Ovary (tissue), 9 donors: ENCODE measurements around the gene FKBP1B. TPM values are rescaled to one million over a fixed set of nuclear protein-coding genes. Genes with fewer than 3 reads are reported as not detected.

Experiments
- DNase-seq, 5 donors: peaks; one replicate each; pipeline ENCODE4 v3.0.0-alpha.2; 2019 to 2020
- H3K27ac ChIP-seq, 2 donors: fragments of 200-600 bp; one replicate each; pipeline versions ENCODE4 v1.5.1 to v1.8.0; 2019 to 2022
- H3K27me3 ChIP-seq: fragments of 200-600 bp; one replicate; pipeline ENCODE4 v1.8.0; 2022
- H3K36me3 ChIP-seq: fragments of 200-600 bp; sonication (generic); one replicate; pipeline ENCODE4 v1.5.1; 2019
- H3K4me1 ChIP-seq: one replicate; pipeline ENCODE4 v1.8.1; 2013; ENCODE audit warnings: mild to moderate bottlenecking, moderate library complexity; ENCODE audit not compliant: insufficient read depth
- H3K4me3 ChIP-seq: fragments of 200-600 bp; sonication (generic); one replicate; pipeline ENCODE4 v1.5.1; 2017
- H3K9me3 ChIP-seq, 2 donors: fragments of 200-600 bp in 1 of 2; sonication (generic) in 1 of 2; one replicate each; pipeline versions ENCODE4 v1.5.1 to v1.8.1; 2013 to 2019; ENCODE audit warnings: mild to moderate bottlenecking in 1 of 2, moderate library complexity in 1 of 2
- EP300 ChIP-seq: sonication (generic); formaldehyde crosslinking; IDR thresholded peaks from one replicate; pipeline ENCODE4 v1.6.1; 2017; ENCODE audit warnings: antibody characterized with exemption
- POLR2A ChIP-seq: fragments of 450-650 bp; IDR thresholded peaks from one replicate; pipeline ENCODE4 v1.6.1; 2017; ENCODE audit warnings: antibody characterized with exemption, mild to moderate bottlenecking, moderate library complexity
- WGBS, 3 donors: extraction: QIAGEN DNeasy Blood & Tissue Kit in 1 of 3; methylation state at CpG; one replicate each; pipeline versions ENCODE4 v1.1.5 to v1.1.7; 2013 to 2017; 5-methylcytosine and 5-hydroxymethylcytosine counted together
- intact Hi-C, 4 donors: fragments of 100-400 bp; cut with DNase I; formaldehyde crosslinking; loops; one replicate each; pipeline versions ENCODE4 v1.11.0 to v1.15.1; 2022 to 2023
- polyA plus RNA-seq, 2 donors: library from polyadenylated mRNA; stranded (reverse); fragments of 200-250 nt in 1 of 2; fragments of 350-450 nt in 1 of 2; fragmentation: Illumina TruSeq in 1 of 2; extraction: RNeasy Lipid Tissue Mini Kit (QIAGEN cat#74804) in 1 of 2; gene quantifications; one replicate each; pipeline ENCODE4 v1.2.3, GENCODE V29; 2013 to 2014
- total RNA-seq, 7 donors: library from RNA; depleted of rRNA in 2 of 7; stranded (reverse); fragments of >200 nt in 2 of 7; fragmentation: NEBNext Ultra II Directional in 3 of 7; extraction: Animal tissue kit (Norgen Biotek cat#: 25700) in 3 of 7; gene quantifications; one replicate each; pipeline versions ENCODE4 v1.1.0 to v1.2.4, GENCODE V29; 2016 to 2023
- TF ChIP-seq, protein P1 (sequence below), 3 donors: fragments of 450-650 bp in 2 of 3; fragments of 200-600 bp in 1 of 3; IDR thresholded peaks; one replicate each; pipeline versions ENCODE4 v1.5.1 to v1.8.0; 2016 to 2022; ENCODE audit warnings: antibody characterized with exemption in 3 of 3, mild to moderate bottlenecking in 1 of 3
- donor health status: DM: no; HTN: no; CAD: no; lungs with moderate emphysema.
- donor health status: DM: no; HTN: no; CAD: no.
- donor health status: Bipolar disorder and iron deficiency.
- donor health status: DM: yes; HTN: yes; CAD: no.
- donor health status: DM: no; HTN: no; CAD: no.
- donor health status: DM: yes; HTN: yes; CAD: no.

The FKBP1B gene
- total and polyA plus RNA-seq, 9 donors, result 3.9 to 11.0 (median 5.7) TPM

DNA sequence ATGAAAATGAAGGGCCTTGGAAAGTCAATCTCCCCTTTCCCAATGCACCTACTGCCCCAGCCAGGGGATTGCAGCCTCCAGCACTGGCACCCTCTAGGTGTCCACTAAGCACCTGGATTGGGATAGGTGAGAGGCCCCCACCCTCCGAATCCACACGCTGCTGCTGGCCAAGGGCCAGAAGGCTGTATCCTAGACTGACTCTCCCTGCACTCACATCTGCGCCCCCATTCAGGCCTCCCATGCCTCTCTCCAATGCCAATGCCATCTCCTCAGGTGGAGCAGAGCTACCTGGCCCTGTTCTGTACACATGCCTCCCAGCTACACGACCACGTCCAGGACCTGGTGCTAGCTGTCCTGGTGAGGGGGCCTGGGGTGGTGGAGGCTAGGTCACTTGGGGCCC lies 29.8 kb upstream of the FKBP1B start:
- Histone ChIP-seq H3K36me3 (no peaks in the 10 kb centered on the region), H3K27ac (no peak overlapping the region), H3K27me3 (no peaks in the 10 kb centered on the region), H3K4me1 (no peaks in the 10 kb centered on the region), H3K9me3 (no peaks in the 10 kb centered on the region), H3K4me3 (no peak overlapping the region)
- 81 to 90% (median 90%) methylated on average over 5 of the region's 5 CpGs for WGBS, 3 donors
- TF ChIP-seq EP300, result no peak
- TF ChIP-seq POLR2A, result no peak
- TF ChIP-seq, protein P1, sequence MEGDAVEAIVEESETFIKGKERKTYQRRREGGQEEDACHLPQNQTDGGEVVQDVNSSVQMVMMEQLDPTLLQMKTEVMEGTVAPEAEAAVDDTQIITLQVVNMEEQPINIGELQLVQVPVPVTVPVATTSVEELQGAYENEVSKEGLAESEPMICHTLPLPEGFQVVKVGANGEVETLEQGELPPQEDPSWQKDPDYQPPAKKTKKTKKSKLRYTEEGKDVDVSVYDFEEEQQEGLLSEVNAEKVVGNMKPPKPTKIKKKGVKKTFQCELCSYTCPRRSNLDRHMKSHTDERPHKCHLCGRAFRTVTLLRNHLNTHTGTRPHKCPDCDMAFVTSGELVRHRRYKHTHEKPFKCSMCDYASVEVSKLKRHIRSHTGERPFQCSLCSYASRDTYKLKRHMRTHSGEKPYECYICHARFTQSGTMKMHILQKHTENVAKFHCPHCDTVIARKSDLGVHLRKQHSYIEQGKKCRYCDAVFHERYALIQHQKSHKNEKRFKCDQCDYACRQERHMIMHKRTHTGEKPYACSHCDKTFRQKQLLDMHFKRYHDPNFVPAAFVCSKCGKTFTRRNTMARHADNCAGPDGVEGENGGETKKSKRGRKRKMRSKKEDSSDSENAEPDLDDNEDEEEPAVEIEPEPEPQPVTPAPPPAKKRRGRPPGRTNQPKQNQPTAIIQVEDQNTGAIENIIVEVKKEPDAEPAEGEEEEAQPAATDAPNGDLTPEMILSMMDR (IDR thresholded peaks at IDR 0.05), result no peak
- intact Hi-C loops, result no loop called here
- no peak for DNase-seq

DNA sequence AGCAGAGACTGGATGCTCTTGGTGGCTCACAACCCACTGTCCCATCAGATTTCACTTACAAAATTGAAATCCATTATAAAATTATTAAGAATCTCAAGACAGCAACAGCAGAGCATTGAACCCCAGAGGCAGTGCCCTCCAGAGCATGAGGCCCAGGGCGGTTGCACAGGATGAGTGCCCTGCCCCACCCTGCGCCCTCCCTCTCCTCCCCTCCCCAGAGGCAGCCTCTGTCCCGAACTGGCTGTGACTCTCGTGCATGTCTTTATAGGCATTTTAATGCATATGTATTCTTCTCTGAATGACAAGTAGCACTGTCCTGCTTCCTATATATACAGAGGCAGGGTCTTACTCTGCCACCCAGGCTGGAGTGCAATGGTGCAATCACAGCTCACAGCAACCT lies 29.3 kb upstream of the FKBP1B start:
- H3K4me3 ChIP-seq, result no peak overlapping the region
- WGBS, 3 donors, result 79 to 89% (median 82%) methylated on average over 4 of the region's 4 CpGs
- no peak overlapping the region for H3K27ac ChIP-seq
- no peaks in the 10 kb centered on the region for H3K9me3 ChIP-seq
- TF ChIP-seq POLR2A, result no peak
- TF ChIP-seq, protein P1 (IDR thresholded peaks at IDR 0.05), result no peak
- no peak for TF ChIP-seq EP300
- no peak for DNase-seq
- H3K36me3 ChIP-seq, result no peaks in the 10 kb centered on the region
- H3K4me1 ChIP-seq, result no peaks in the 10 kb centered on the region
- no peaks in the 10 kb centered on the region for H3K27me3 ChIP-seq
- intact Hi-C loops, result no loop called here

DNA sequence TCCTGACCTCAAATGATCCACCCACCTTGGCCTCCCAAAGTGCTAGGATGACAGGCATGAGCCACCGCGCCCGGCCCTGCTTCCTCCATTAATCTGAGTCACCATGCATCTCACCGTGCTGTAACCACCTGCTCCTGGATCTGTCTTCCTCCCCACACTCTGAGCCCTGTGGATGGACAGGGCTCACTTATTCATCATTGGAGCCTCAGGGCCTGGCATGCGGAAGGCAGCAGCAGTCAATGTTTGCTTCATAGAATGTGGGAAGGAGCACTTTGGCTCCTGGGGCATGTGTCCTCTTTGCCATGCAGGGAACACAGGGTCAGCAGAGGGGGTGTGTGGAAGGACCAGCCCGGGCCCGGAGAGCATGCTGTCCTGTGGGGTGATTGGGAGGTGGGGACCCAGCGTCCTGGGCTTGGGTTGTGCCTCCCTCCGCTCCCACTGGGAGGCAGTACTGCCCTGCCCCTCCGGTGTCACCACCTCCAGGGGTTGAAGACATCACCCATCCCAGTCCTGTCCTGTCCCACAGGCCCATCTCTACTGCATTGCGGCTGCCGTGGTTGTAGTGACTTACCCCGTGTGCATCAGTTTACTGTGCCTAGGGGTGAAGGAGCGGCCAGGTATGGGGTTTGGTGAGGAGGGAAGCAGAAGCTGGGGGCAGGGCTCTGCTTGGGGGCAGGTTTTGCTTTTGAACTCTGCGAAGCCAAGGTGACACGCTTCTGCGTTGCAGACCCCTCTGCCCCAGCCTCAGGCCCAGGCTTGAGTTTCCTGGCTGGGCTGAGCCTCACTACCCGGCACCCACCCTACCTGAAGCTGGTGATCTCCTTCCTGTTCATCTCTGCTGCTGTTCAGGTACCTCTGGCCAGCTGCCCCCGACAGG lies 28.2 kb upstream of the FKBP1B start:
- intact Hi-C loops, result no loop called here
- TF ChIP-seq EP300, result no peak
- TF ChIP-seq, protein P1 (IDR thresholded peaks at IDR 0.05), result no peak
- TF ChIP-seq POLR2A, result no peak
- WGBS, 3 donors, result 74 to 79% (median 77%) methylated on average over 18 to 19 of the region's 19 CpGs
- no peak overlapping the region for H3K27ac ChIP-seq
- DNase-seq, result no peak
- H3K4me1 ChIP-seq, result no peaks in the 10 kb centered on the region
- no peaks in the 10 kb centered on the region for H3K27me3 ChIP-seq
- no peaks in the 10 kb centered on the region for H3K9me3 ChIP-seq
- no peak overlapping the region for H3K4me3 ChIP-seq
- H3K36me3 ChIP-seq, result no peaks in the 10 kb centered on the region

DNA sequence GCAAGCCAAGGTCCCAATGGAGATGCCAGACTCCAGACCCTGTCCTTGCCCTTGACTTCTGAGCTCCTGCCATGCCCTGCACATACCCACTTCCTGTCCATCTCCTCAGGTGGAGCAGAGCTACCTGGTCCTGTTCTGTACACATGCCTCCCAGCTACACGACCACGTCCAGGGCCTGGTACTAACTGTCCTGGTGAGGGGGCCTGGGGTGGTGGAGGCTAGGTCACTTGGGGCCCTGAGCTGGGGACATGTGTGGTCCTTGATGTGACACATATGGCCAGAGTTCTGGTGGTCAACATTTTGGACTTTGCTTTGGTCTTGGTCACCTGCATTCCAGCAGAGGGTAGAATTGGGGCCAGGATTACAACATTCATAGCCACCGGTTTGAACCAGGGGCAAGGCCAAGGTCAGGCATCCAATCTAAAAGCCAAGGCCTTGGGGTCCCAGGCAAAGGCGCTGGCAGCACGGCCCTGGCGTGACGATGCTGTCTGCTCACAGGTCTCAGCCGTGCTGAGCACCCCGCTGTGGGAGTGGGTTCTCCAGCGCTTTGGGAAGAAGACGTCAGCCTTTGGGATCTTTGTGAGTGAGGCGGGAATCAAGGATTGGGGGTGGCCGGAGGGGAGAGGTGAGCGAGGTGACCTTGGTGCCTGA lies 27.1 kb upstream of the FKBP1B start:
- WGBS, 3 donors, result 85 to 89% (median 87%) methylated on average over 14 of the region's 14 CpGs
- no peak overlapping the region for H3K4me3 ChIP-seq
- H3K9me3 ChIP-seq, result no peaks in the 10 kb centered on the region
- H3K4me1 ChIP-seq, result no peaks in the 10 kb centered on the region
- H3K27me3 ChIP-seq, result no peaks in the 10 kb centered on the region
- intact Hi-C loops, result no loop called here
- H3K27ac ChIP-seq, result no peak overlapping the region
- DNase-seq, result no peak
- TF ChIP-seq, protein P1 (IDR thresholded peaks at IDR 0.05), result no peak
- TF ChIP-seq EP300 (no peak), POLR2A (no peak)
- no peaks in the 10 kb centered on the region for H3K36me3 ChIP-seq
